ENCODE data around the gene TMSB4Y.

DNA sequence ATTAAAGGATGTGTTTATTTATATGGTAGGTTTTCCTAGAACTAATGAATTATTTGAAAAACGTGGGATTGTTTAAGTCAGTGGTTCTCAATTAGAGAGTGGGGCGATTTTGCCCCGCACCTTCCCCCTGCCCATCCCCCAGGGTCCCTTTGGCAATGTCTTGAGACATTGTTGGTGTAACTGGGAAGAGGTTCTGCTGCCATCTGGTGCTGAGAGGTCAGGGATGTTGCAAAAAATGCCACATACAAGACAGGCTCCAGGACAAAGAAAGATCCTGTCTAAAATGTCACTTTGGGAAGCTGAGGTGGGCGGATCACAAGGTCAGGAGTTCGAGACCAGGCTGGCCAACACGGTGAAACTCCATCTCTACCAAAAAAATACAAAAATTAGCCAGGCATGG lies 25.8 kb downstream of the TMSB4Y start:
- TF ChIP-seq CTCF (IDR thresholded peaks at IDR 0.05) (no peak), POLR2A (IDR thresholded peaks at IDR 0.05) (no peak)
